Stimulated activated memory B cell treated with anti-CD40 and anti-IgM and Interleukin-4, amounts not matched to agents 10 μg/mL and 1 μg/mL and 100 μg/mL, for 72 hours (primary cell): ENCODE measurements around the gene SGPL1.
"Not testable (repeated sequence)": the region's sequence is repeated elsewhere in the genome, so short reads cannot be mapped to it uniquely, and the experiment has no call there.

Source experiments
- ATAC-seq: fragments of 150-1000 bp; cut with Tn5 transposase; 2 replicates; pipeline ENCODE4 v1.10.0; 2021
- H3K27ac Mint-ChIP-seq: one replicate; pipeline ENCODE4 v1.8.0; 2022; ENCODE audit warnings: mild to moderate bottlenecking, mixed read lengths
- H3K27me3 Mint-ChIP-seq: one replicate; pipeline ENCODE4 v1.8.0; 2022; ENCODE audit warnings: mixed read lengths
- H3K36me3 Mint-ChIP-seq: one replicate; pipeline ENCODE4 v1.8.0; 2022; ENCODE audit warnings: mixed read lengths
- H3K4me1 Mint-ChIP-seq: one replicate; pipeline ENCODE4 v1.8.0; 2022; ENCODE audit warnings: mixed read lengths
- H3K4me3 Mint-ChIP-seq: one replicate; pipeline ENCODE4 v1.8.0; 2022; ENCODE audit warnings: mild to moderate bottlenecking, moderate library complexity, mixed read lengths
- H3K9me3 Mint-ChIP-seq: one replicate; pipeline ENCODE4 v1.8.0; 2022; ENCODE audit warnings: mixed read lengths

Gene SGPL1

GRCh38 chr10:70917635-70918034 lies 101.9 kb downstream of the SGPL1 start:
- Mint-ChIP-seq H3K4me1 (no peaks in the 10 kb centered on the region), H3K9me3 (no peaks in the 10 kb centered on the region), H3K36me3 (no peaks in the 10 kb centered on the region), H3K4me3 (no peak overlapping the region), H3K27ac (no peak overlapping the region), H3K27me3 (peaks cover 49% of the 10 kb centered on the region)
- no peak for ATAC-seq

GRCh38 chr10:70918851-70919530 lies 103.2 kb downstream of the SGPL1 start:
- ATAC-seq: no peak
- Mint-ChIP-seq H3K27ac (no peak overlapping the region), H3K4me3 (no peak overlapping the region), H3K9me3 (no peaks in the 10 kb centered on the region), H3K4me1 (no peaks in the 10 kb centered on the region), H3K27me3 (peaks cover 43% of the 10 kb centered on the region), H3K36me3 (no peaks in the 10 kb centered on the region)

GRCh38 chr10:70919906-70920305 lies 104.2 kb downstream of the SGPL1 start:
- ATAC-seq, H3K4me3 Mint-ChIP-seq, H3K9me3 Mint-ChIP-seq, H3K36me3 Mint-ChIP-seq, H3K27ac Mint-ChIP-seq, H3K4me1 Mint-ChIP-seq: not testable (repeated sequence)
- peaks cover 44% of the 10 kb centered on the region for H3K27me3 Mint-ChIP-seq

GRCh38 chr10:70920519-70920918 lies 104.8 kb downstream of the SGPL1 start:
- no peak overlapping the region for H3K4me3 Mint-ChIP-seq
- no peaks in the 10 kb centered on the region for H3K9me3 Mint-ChIP-seq
- H3K27ac Mint-ChIP-seq: no peak overlapping the region
- peaks cover 46% of the 10 kb centered on the region for H3K27me3 Mint-ChIP-seq
- no peaks in the 10 kb centered on the region for H3K36me3 Mint-ChIP-seq
- no peak for ATAC-seq
- H3K4me1 Mint-ChIP-seq: peaks cover 6% of the 10 kb centered on the region

GRCh38 chr10:70921285-70921684 lies 105.5 kb downstream of the SGPL1 start:
- no peaks in the 10 kb centered on the region for H3K36me3 Mint-ChIP-seq
- H3K4me3 Mint-ChIP-seq: no peak overlapping the region
- no peaks in the 10 kb centered on the region for H3K9me3 Mint-ChIP-seq
- ATAC-seq: no peak
- peaks cover 7% of the 10 kb centered on the region for H3K4me1 Mint-ChIP-seq
- H3K27ac Mint-ChIP-seq: no peak overlapping the region
- peaks cover 41% of the 10 kb centered on the region for H3K27me3 Mint-ChIP-seq

GRCh38 chr10:70923696-70924095 lies 107.9 kb downstream of the SGPL1 start:
- no peaks in the 10 kb centered on the region for H3K9me3 Mint-ChIP-seq
- peaks cover 15% of the 10 kb centered on the region for H3K4me1 Mint-ChIP-seq
- H3K27ac Mint-ChIP-seq: no peak overlapping the region
- ATAC-seq: no peak
- peaks cover 57% of the 10 kb centered on the region for H3K27me3 Mint-ChIP-seq
- H3K36me3 Mint-ChIP-seq: no peaks in the 10 kb centered on the region
- H3K4me3 Mint-ChIP-seq: no peak overlapping the region

- peaks cover 64% of the 10 kb centered on the region for H3K27me3 Mint-ChIP-seq
- no peak overlapping the region for H3K27ac Mint-ChIP-seq
- H3K4me3 Mint-ChIP-seq: no peak overlapping the region
- H3K9me3 Mint-ChIP-seq: no peaks in the 10 kb centered on the region
- peaks cover 17% of the 10 kb centered on the region for H3K4me1 Mint-ChIP-seq
- ATAC-seq: peak; percentile 50
- no peaks in the 10 kb centered on the region for H3K36me3 Mint-ChIP-seq
Observed at GRCh38 chr10:70925377-70926225, 109.9 kb downstream of the SGPL1 start.

GRCh38 chr10:70926226-70927000 lies 110.7 kb downstream of the SGPL1 start:
- no peak overlapping the region for H3K4me3 Mint-ChIP-seq
- H3K27ac Mint-ChIP-seq: no peak overlapping the region
- peaks cover 57% of the 10 kb centered on the region for H3K27me3 Mint-ChIP-seq
- ATAC-seq: no peak
- peaks cover 17% of the 10 kb centered on the region for H3K4me1 Mint-ChIP-seq
- no peaks in the 10 kb centered on the region for H3K9me3 Mint-ChIP-seq
- H3K36me3 Mint-ChIP-seq: no peaks in the 10 kb centered on the region

- H3K36me3 Mint-ChIP-seq: no peaks in the 10 kb centered on the region
- H3K27me3 Mint-ChIP-seq: peaks cover 47% of the 10 kb centered on the region
- no peak for ATAC-seq
- H3K27ac Mint-ChIP-seq: no peak overlapping the region
- H3K9me3 Mint-ChIP-seq: no peaks in the 10 kb centered on the region
- no peak overlapping the region for H3K4me3 Mint-ChIP-seq
- peaks cover 17% of the 10 kb centered on the region for H3K4me1 Mint-ChIP-seq
Observed at GRCh38 chr10:70927189-70927943, 111.6 kb downstream of the SGPL1 start.

- Mint-ChIP-seq H3K4me1 (peaks cover 17% of the 10 kb centered on the region), H3K27me3 (peaks cover 46% of the 10 kb centered on the region), H3K9me3 (no peaks in the 10 kb centered on the region), H3K27ac (no peak overlapping the region), H3K4me3 (no peak overlapping the region), H3K36me3 (no peaks in the 10 kb centered on the region)
- no peak for ATAC-seq
Observed at GRCh38 chr10:70928140-70928539, 112.4 kb downstream of the SGPL1 start.

- Mint-ChIP-seq H3K27me3 (peaks cover 31% of the 10 kb centered on the region), H3K9me3 (no peaks in the 10 kb centered on the region), H3K4me3 (no peak overlapping the region), H3K4me1 (peaks cover 12% of the 10 kb centered on the region), H3K36me3 (no peaks in the 10 kb centered on the region), H3K27ac (no peak overlapping the region)
- no peak for ATAC-seq
Observed at GRCh38 chr10:70930263-70931000, 114.7 kb downstream of the SGPL1 start.
